ENCODE data around the gene ATP5IF1. TPM values are rescaled to one million over a fixed set of nuclear protein-coding genes. Genes with fewer than 3 reads are reported as not detected.

Gene ATP5IF1
- total and polyA plus RNA-seq, 4 donors: 90.2 to 758 (median 142) TPM

DNA sequence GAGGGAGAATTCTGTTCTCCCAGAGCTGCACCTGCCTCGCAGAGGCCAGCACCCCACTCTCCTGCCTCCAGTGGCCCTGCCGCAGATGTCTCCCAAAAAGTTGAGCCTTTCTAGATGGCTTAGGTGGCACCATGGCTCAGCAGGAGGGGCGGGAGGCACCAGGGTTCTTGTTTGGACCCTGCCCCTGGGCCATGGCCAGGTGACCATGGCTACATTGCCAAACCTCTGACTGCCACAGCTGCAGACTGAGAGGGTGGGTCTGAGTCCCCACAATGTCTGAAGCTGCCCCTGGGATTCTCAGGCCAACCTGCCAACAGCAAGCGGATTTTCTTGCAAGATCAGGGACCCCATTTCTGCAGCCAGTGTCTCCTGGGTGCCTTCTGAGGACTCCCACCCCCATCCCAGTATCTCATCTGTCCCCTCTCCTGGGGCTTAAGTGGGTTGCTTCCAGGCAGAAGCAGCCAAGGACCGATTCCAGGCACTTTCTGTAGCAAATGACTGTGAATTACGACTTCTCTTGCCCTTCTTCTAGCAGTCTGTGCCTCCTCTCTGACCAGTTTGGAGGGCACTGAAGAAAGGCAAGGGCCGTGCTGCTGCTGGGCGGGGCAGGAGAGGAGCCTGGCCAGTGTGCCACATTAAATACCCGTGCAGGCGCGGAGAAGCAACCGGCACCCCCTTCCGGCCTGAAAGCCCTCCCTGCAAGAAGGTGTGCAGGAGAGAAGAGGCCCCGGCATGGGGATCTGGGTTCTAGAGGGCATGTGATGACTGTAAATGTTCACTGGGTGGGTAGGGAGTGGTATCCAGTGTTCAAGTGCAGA lies 45.9 kb downstream of the ATP5IF1 start:
- Histone ChIP-seq H3K9me3 (ENCODE audit: control insufficient read depth in 4 of 4, insufficient read depth in 3 of 4, low read length in 3 of 4) (no peaks in the 10 kb centered on the region), H3K9ac (ENCODE audit: insufficient read depth in 1 of 2, low read length in 2 of 2) (no peak overlapping the region), H3K36me3 (ENCODE audit: control insufficient read depth in 4 of 4, insufficient read depth in 4 of 4, low read length in 4 of 4) (peaks cover 9 to 27% (median 21%) of the 10 kb centered on the region in 4 donors), H3K4me3 (no peak overlapping the region), H3K4me1 (ENCODE audit: control insufficient read depth in 5 of 5, insufficient read depth in 5 of 5, low read length in 5 of 5) (peaks cover 0 to 7% (median 0%) of the 10 kb centered on the region in 5 donors), H3K27me3 (ENCODE audit: control insufficient read depth in 3 of 3, insufficient read depth in 3 of 3, low read length in 2 of 3) (no peaks in the 10 kb centered on the region), H3K27ac (ENCODE audit: low read depth in 1 of 2, low read length in 1 of 2) (no peak overlapping the region)
- 93 to 96% methylated on average over 14 of the region's 14 CpGs for WGBS, 2 donors
- no peak for TF ChIP-seq CTCF (IDR thresholded peaks at IDR 0.05; ENCODE audit: control extremely low read depth, extremely low read depth)
- ATAC-seq (ENCODE audit: insufficient read depth, low FRiP score): no peak
- DNase-seq: no peak

- no peak for ATAC-seq (ENCODE audit: insufficient read depth, low FRiP score)
Measured at GRCh38 chr1:28282426-28283407, 46.8 kb downstream of the ATP5IF1 start.

GRCh38 chr1:28286111-28286510 lies 50.2 kb downstream of the ATP5IF1 start:
- Histone ChIP-seq H3K27me3 (ENCODE audit: control insufficient read depth in 3 of 3, insufficient read depth in 3 of 3, low read length in 2 of 3) (no peaks in the 10 kb centered on the region), H3K4me3 (no peak overlapping the region), H3K27ac (ENCODE audit: low read depth in 1 of 2, low read length in 1 of 2) (no peak overlapping the region), H3K9me3 (ENCODE audit: control insufficient read depth in 4 of 4, insufficient read depth in 3 of 4, low read length in 3 of 4) (no peaks in the 10 kb centered on the region), H3K36me3 (ENCODE audit: control insufficient read depth in 4 of 4, insufficient read depth in 4 of 4, low read length in 4 of 4) (peaks cover 0 to 12% (median under 1%) of the 10 kb centered on the region in 4 donors), H3K4me1 (ENCODE audit: control insufficient read depth in 5 of 5, insufficient read depth in 5 of 5, low read length in 5 of 5) (peaks cover 0 to 2% (median 0%) of the 10 kb centered on the region in 5 donors), H3K9ac (ENCODE audit: insufficient read depth in 1 of 2, low read length in 2 of 2) (no peak overlapping the region)
- 10 to 49% methylated on average over 2 of the region's 2 CpGs for WGBS, 2 donors
- ATAC-seq (ENCODE audit: insufficient read depth, low FRiP score) (no peak), DNase-seq (no peak)
- no peak for TF ChIP-seq CTCF (IDR thresholded peaks at IDR 0.05; ENCODE audit: control extremely low read depth, extremely low read depth)

More at GRCh38 chr1:28282426-28283407, 46.8 kb downstream of the ATP5IF1 start:
- WGBS, 2 donors: 75 to 81% methylated on average over 14 of the region's 14 CpGs
- Histone ChIP-seq H3K9ac (ENCODE audit: insufficient read depth in 1 of 2, low read length in 2 of 2) (no peak overlapping the region), H3K4me3 (no peak overlapping the region), H3K9me3 (ENCODE audit: control insufficient read depth in 4 of 4, insufficient read depth in 3 of 4, low read length in 3 of 4) (no peaks in the 10 kb centered on the region), H3K27ac (ENCODE audit: low read depth in 1 of 2, low read length in 1 of 2) (no peak overlapping the region), H3K27me3 (ENCODE audit: control insufficient read depth in 3 of 3, insufficient read depth in 3 of 3, low read length in 2 of 3) (no peaks in the 10 kb centered on the region), H3K4me1 (ENCODE audit: control insufficient read depth in 5 of 5, insufficient read depth in 5 of 5, low read length in 5 of 5) (peaks cover 0 to 7% (median 0%) of the 10 kb centered on the region in 5 donors), H3K36me3 (ENCODE audit: control insufficient read depth in 4 of 4, insufficient read depth in 4 of 4, low read length in 4 of 4) (peaks cover 5 to 26% (median 20%) of the 10 kb centered on the region in 4 donors)
- no peak for TF ChIP-seq CTCF (IDR thresholded peaks at IDR 0.05; ENCODE audit: control extremely low read depth, extremely low read depth)
- no peak for DNase-seq

Other genes with a start within 250 kb of the ATP5IF1 start
- gene EYA3, start 147.5 kb upstream of the ATP5IF1 start, total RNA-seq: 10 to 100 TPM; 19.7 to 21.8 TPM
- 1 to 10 TPM; 6.3 to 7.0 TPM for gene EYA3, start 147.5 kb upstream of the ATP5IF1 start, polyA plus RNA-seq
- 10 to 100 TPM in 1 of 2 donors, 1 to 10 TPM in 1; 9.3 to 37.3 TPM for gene PTAFR, start 59.4 kb upstream of the ATP5IF1 start, total RNA-seq
- 10 to 100 TPM in 1 of 2 donors, 1 to 10 TPM in 1; 7.7 to 93.6 TPM for gene PTAFR, start 59.4 kb upstream of the ATP5IF1 start, polyA plus RNA-seq
- gene DNAJC8, start 3.1 kb upstream of the ATP5IF1 start, total RNA-seq: 10 to 100 TPM; 38.9 to 61.4 TPM
- gene DNAJC8, start 3.1 kb upstream of the ATP5IF1 start, polyA plus RNA-seq: 10 to 100 TPM; 70.2 to 84.0 TPM
- gene SESN2, start 23.4 kb downstream of the ATP5IF1 start, total RNA-seq: 10 to 100 TPM in 1 of 2 donors, 1 to 10 TPM in 1; 3.3 to 19.4 TPM
- gene SESN2, start 23.4 kb downstream of the ATP5IF1 start, polyA plus RNA-seq: 10 to 100 TPM in 1 of 2 donors, 1 to 10 TPM in 1; 6.6 to 15.3 TPM
- 10 to 100 TPM in 1 of 2 donors, 1 to 10 TPM in 1; 8.9 to 11.6 TPM for gene MED18, start 92.9 kb downstream of the ATP5IF1 start, total RNA-seq
- gene MED18, start 92.9 kb downstream of the ATP5IF1 start, polyA plus RNA-seq: 10 to 100 TPM; 14.8 to 29.7 TPM
- 10 to 100 TPM; 22.4 to 34.9 TPM for gene PHACTR4, start 133.6 kb downstream of the ATP5IF1 start, total RNA-seq
- gene PHACTR4, start 133.6 kb downstream of the ATP5IF1 start, polyA plus RNA-seq: 10 to 100 TPM; 15.1 to 18.7 TPM